H1 (cell line): ENCODE measurements around the gene RPL37A. TPM values are rescaled to one million over a fixed set of nuclear protein-coding genes. Genes with fewer than 3 reads are reported as not detected.

ENCODE experiments used
- CTCF ChIA-PET: fragments of 300-600 bp; sonication (Branson Sonifier 250); formaldehyde crosslinking; loops from one replicate; lab custom pipeline; 2021; ENCODE audit not compliant: partially characterized antibody; lab: Charles Lee
- POLR2A ChIA-PET: fragments of 300-600 bp; sonication (Branson Sonifier 250); formaldehyde crosslinking; loops from one replicate; lab custom pipeline; 2021; ENCODE audit warnings: inconsistent platforms; ENCODE audit not compliant: partially characterized antibody; lab: Charles Lee
- DNase-seq, 2 experiments: peaks; one replicate each; pipeline versions ENCODE4 v3.0.0 to v3.0.0-alpha.2; 2010 to 2022; ENCODE audit warnings: low spot score in 2 of 2, low read depth in 1 of 2, mixed read lengths in 1 of 2
- FAIRE-seq: peaks from 2 replicates; lab custom pipeline; 2011; peaks lifted over from hg19 to GRCh38; lab: Jason Lieb, UNC
- H2AFZ ChIP-seq: 2 replicates; pipeline ENCODE4 v1.8.1; 2012; ENCODE audit warnings: low read length, inconsistent platforms
- H2AK5ac ChIP-seq: 2 replicates; pipeline ENCODE4 v1.6.1; 2013; ENCODE audit warnings: low read depth, low read length
- H2BK120ac ChIP-seq: replicated peaks from 2 replicates; pipeline ENCODE3; 2013; ENCODE audit warnings: low read depth, low read length, inconsistent platforms
- H2BK12ac ChIP-seq: 2 replicates; pipeline ENCODE4 v1.6.1; 2013; ENCODE audit warnings: low read depth, low read length
- H2BK15ac ChIP-seq: 2 replicates; pipeline ENCODE4 v1.6.1; 2013; ENCODE audit warnings: low read length
- H2BK20ac ChIP-seq: 2 replicates; pipeline ENCODE4 v1.6.1; 2013; ENCODE audit warnings: low read length
- H2BK5ac ChIP-seq: 2 replicates; pipeline ENCODE4 v1.6.1; 2013; ENCODE audit warnings: low read depth, low read length
- H3K14ac ChIP-seq: 2 replicates; pipeline ENCODE4 v1.6.1; 2013; ENCODE audit warnings: inconsistent platforms; ENCODE audit not compliant: insufficient read length
- H3K18ac ChIP-seq: 2 replicates; pipeline ENCODE4 v1.6.1; 2013; ENCODE audit warnings: low read length; ENCODE audit errors: extremely low read depth
- H3K23ac ChIP-seq: 2 replicates; pipeline ENCODE4 v1.6.1; 2013; ENCODE audit warnings: inconsistent platforms; ENCODE audit not compliant: insufficient read length
- H3K23me2 ChIP-seq: 2 replicates; pipeline ENCODE4 v1.6.1; 2013; ENCODE audit warnings: low read depth, low read length
- H3K27ac ChIP-seq: 2 replicates; pipeline ENCODE4 v1.6.1; 2011; ENCODE audit warnings: low read depth, low read length, inconsistent platforms
- H3K27me3 ChIP-seq, 4 experiments: replicated peaks in 1 of 4; 1 replicate in 1 of 4; 2 replicates in 3 of 4; pipeline versions ENCODE4 v1.6.1 to v1.8.1; 2011 to 2013; ENCODE audit warnings: low read length in 3 of 4, mild to moderate bottlenecking in 3 of 4, inconsistent platforms in 2 of 4, mixed read lengths in 2 of 4, moderate library complexity in 1 of 4; ENCODE audit not compliant: control insufficient read depth in 3 of 4, insufficient read depth in 3 of 4; ENCODE audit errors: extremely low read depth in 1 of 4
- H3K36me3 ChIP-seq, 4 experiments: 2 replicates each; pipeline versions ENCODE4 v1.6.1 to v1.8.1; 2011 to 2013; ENCODE audit warnings: mild to moderate bottlenecking in 4 of 4, low read length in 3 of 4, moderate library complexity in 2 of 4, control low read depth in 1 of 4, inconsistent platforms in 1 of 4; ENCODE audit not compliant: insufficient read depth in 4 of 4, control insufficient read depth in 2 of 4
- H3K4ac ChIP-seq: replicated peaks from 2 replicates; pipeline ENCODE3; 2013; ENCODE audit warnings: low read length, low read depth, mixed read lengths, inconsistent platforms; ENCODE audit not compliant: insufficient read length
- H3K4me1 ChIP-seq, 4 experiments: replicated peaks in 1 of 4; 1 replicate in 1 of 4; 2 replicates in 3 of 4; pipeline versions ENCODE4 v1.6.1 to v1.8.1; 2011 to 2013; ENCODE audit warnings: low read length in 3 of 4, inconsistent platforms in 2 of 4, mixed read lengths in 1 of 4; ENCODE audit not compliant: insufficient read depth in 4 of 4, control insufficient read depth in 3 of 4
- H3K4me2 ChIP-seq, 2 experiments: 2 replicates each; pipeline versions ENCODE4 v1.6.1 to v1.8.1; 2011 to 2013; ENCODE audit warnings: low read depth in 2 of 2, low read length in 2 of 2, control low read depth in 1 of 2, inconsistent platforms in 1 of 2, mild to moderate bottlenecking in 1 of 2; ENCODE audit not compliant: insufficient read depth in 1 of 2
- H3K4me3 ChIP-seq, 4 experiments: fragments of 200-600, 300-600 bp in 1 of 4; sonication (generic), shearing (Covaris generic), sonication (Bioruptor Twin) in 1 of 4; 2 replicates each; pipeline versions ENCODE4 v1.5.1 to v1.8.1; 2011 to 2016; ENCODE audit warnings: low read length in 4 of 4, low read depth in 3 of 4, control low read depth in 2 of 4, inconsistent platforms in 2 of 4, mild to moderate bottlenecking in 2 of 4, mixed read lengths in 1 of 4, moderate library complexity in 1 of 4; ENCODE audit not compliant: insufficient read depth in 2 of 4; ENCODE audit errors: extremely low read depth in 1 of 4
- H3K56ac ChIP-seq: replicated peaks from 2 replicates; pipeline ENCODE3; 2013; ENCODE audit warnings: low read depth, mild to moderate bottlenecking, mixed read lengths, low read length, inconsistent platforms; ENCODE audit not compliant: insufficient read length
- H3K79me1 ChIP-seq: 2 replicates; pipeline ENCODE4 v1.6.1; 2013; ENCODE audit warnings: low read depth, low read length, control low read depth
- H3K79me2 ChIP-seq, 2 experiments: 2 replicates each; pipeline versions ENCODE4 v1.6.1 to v1.8.1; 2012 to 2013; ENCODE audit warnings: low read length in 2 of 2, mild to moderate bottlenecking in 2 of 2, inconsistent platforms in 1 of 2; ENCODE audit not compliant: insufficient read depth in 2 of 2, control insufficient read depth in 1 of 2
- H3K9ac ChIP-seq, 4 experiments: replicated peaks in 1 of 4; 1 replicate in 1 of 4; 2 replicates in 3 of 4; pipeline versions ENCODE4 v1.6.1 to v1.8.1; 2011 to 2013; ENCODE audit warnings: low read depth in 3 of 4, low read length in 3 of 4, control low read depth in 2 of 4, mild to moderate bottlenecking in 2 of 4, moderate library complexity in 2 of 4, inconsistent platforms in 1 of 4; ENCODE audit errors: extremely low read depth in 1 of 4
- H3K9me3 ChIP-seq, 2 experiments: 2 replicates each; pipeline versions ENCODE4 v1.6.1 to v1.8.1; 2012 to 2013; ENCODE audit warnings: mild to moderate bottlenecking in 2 of 2, moderate library complexity in 2 of 2, control low read depth in 1 of 2, inconsistent platforms in 1 of 2, low read depth in 1 of 2, low read length in 1 of 2, mixed read lengths in 1 of 2; ENCODE audit not compliant: insufficient read depth in 2 of 2
- H4K20me1 ChIP-seq, 2 experiments: replicated peaks in 1 of 2; 2 replicates each; pipeline versions ENCODE3 to v1.8.1; 2011 to 2013; ENCODE audit warnings: inconsistent platforms in 2 of 2, low read length in 2 of 2, mild to moderate bottlenecking in 1 of 2; ENCODE audit not compliant: insufficient read depth in 2 of 2, control insufficient read depth in 1 of 2
- H4K5ac ChIP-seq: 2 replicates; pipeline ENCODE4 v1.6.1; 2013; ENCODE audit warnings: low read length, low read depth, mixed read lengths, inconsistent platforms; ENCODE audit not compliant: insufficient read length
- H4K8ac ChIP-seq: 2 replicates; pipeline ENCODE4 v1.8.0; 2013; ENCODE audit warnings: mild to moderate bottlenecking, moderate library complexity, low read length, inconsistent platforms; ENCODE audit not compliant: insufficient read depth; ENCODE audit errors: extremely low read depth
- H4K91ac ChIP-seq: replicated peaks from 2 replicates; pipeline ENCODE3; 2013; ENCODE audit warnings: low read length, mixed read lengths, inconsistent platforms; ENCODE audit not compliant: insufficient read length
- CEBPB ChIP-seq: IDR thresholded peaks from 2 replicates; pipeline ENCODE4 v1.6.1; 2012; ENCODE audit warnings: low read depth, low read length
- WGBS, 2 experiments: shearing (Covaris generic) in 1 of 2; methylation state at CpG; one replicate each; pipeline versions ENCODE4 v1.1.6 to v1.1.7; 2013 to 2015; ENCODE audit warnings: low lambda C conversion rate in 2 of 2, mixed read lengths in 2 of 2, inconsistent platforms in 1 of 2, low coverage in 1 of 2, missing lambda C conversion rate in 1 of 2; ENCODE audit not compliant: insufficient replicate concordance in 2 of 2, insufficient coverage in 1 of 2, insufficient read length in 1 of 2; ENCODE audit errors: extremely low coverage in 1 of 2, missing lambda C conversion rate in 1 of 2; 5-methylcytosine and 5-hydroxymethylcytosine counted together
- polyA plus RNA-seq, 7 experiments: library from polyadenylated mRNA; depleted of rRNA in 3 of 7; stranded (reverse) in 5 of 7; unstranded in 2 of 7; fragments of >200 nt in 5 of 7; fragments of 200-250 nt in 2 of 7; gene quantifications; 1 replicate in 5 of 7; 2 replicates in 1 of 7; 4 replicates in 1 of 7; pipeline versions ENCODE4 v1.2.1 to v1.2.3, GENCODE V29; 2011 to 2013; ENCODE audit warnings: missing spikeins in 2 of 7, mixed read lengths in 2 of 7
- total RNA-seq: library from RNA; stranded (reverse); fragmentation: NEBNext Ultra II Directional; extraction: Animal tissue kit (Norgen Biotek cat#: 25700); gene quantifications from 2 replicates; pipeline ENCODE4 v1.2.1, GENCODE V29; 2021
- TF ChIP-seq, protein P1 (sequence below): IDR thresholded peaks from 2 replicates; pipeline ENCODE4 v1.6.1; 2012; ENCODE audit warnings: inconsistent platforms

RPL37A gene
- total and polyA plus RNA-seq, 2 of the 8 experiments (the other 6 are each of a cell fraction or from before 2014, with no cell fraction given): 1,737 to 3,180 TPM

DNA sequence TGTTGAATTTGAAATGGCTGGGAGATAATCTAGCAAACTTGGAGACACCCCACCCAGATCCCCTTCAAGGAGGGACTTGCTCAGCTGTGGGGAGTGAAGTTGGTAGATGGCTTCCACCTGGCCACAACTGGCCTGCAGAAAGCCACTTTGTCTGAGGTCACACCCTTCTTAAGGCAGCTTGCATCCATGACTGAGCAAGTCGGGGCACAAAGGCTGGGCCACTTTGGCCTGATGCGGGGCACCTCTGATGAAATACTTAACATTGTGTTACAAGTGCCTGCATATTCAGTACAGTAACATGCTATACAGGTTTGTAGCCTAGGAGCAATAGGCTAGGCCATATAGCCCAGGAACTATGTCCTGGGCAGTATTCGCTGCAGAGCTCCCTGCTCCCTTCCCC, 13.4 kb upstream of the RPL37A start:
- Histone ChIP-seq H3K18ac (no peak overlapping the region), H3K4me1 (no peaks in the 10 kb centered on the region), H3K36me3 (peaks cover 0 to 6% (median 1%) of the 10 kb centered on the region in 4 experiments; a peak in 2 of 8 replicates), H2BK12ac (no peak overlapping the region), H2BK120ac (no peak overlapping the region), H3K79me1 (no peaks in the 10 kb centered on the region), H3K4me3 (no peak overlapping the region), H3K79me2 (no peaks in the 10 kb centered on the region), H2AK5ac (no peak overlapping the region), H2AFZ (no peak overlapping the region), H3K4me2 (no peak overlapping the region), H2BK20ac (no peak overlapping the region), H3K56ac (no peak overlapping the region), H3K9me3 (no peaks in the 10 kb centered on the region), H2BK15ac (no peak overlapping the region), H4K8ac (no peak overlapping the region), H4K91ac (no peak overlapping the region), H3K4ac (no peak overlapping the region), H3K27me3 (no peaks in the 10 kb centered on the region; a peak in 1 of 7 replicates), H4K5ac (no peak overlapping the region), H3K9ac (no peak overlapping the region), H2BK5ac (no peak overlapping the region), H3K23ac (no peak overlapping the region), H3K27ac (no peak overlapping the region), H4K20me1 (no peaks in the 10 kb centered on the region), H3K14ac (no peak overlapping the region), H3K23me2 (no peaks in the 10 kb centered on the region)
- ChIA-PET POLR2A (interaction anchor here (1.4 to 7.0 kb wide), 3 partner anchors 14 to 132 kb away, joined by 3 to 65 read pairs (median 4); partner anchors contain the start of gene RPL37A), CTCF (interaction anchor here (2.3 kb wide), 1 partner anchor 80 kb away, joined by 5 read pairs; no protein-coding TSS in a partner anchor)
- FAIRE-seq (no peak), DNase-seq (no peak)
- WGBS, 2 experiments: 96% methylated on average over 3 of the region's 3 CpGs; no CpG with 5 or more reads in 1 of the 2 experiments
- TF ChIP-seq, protein P1, sequence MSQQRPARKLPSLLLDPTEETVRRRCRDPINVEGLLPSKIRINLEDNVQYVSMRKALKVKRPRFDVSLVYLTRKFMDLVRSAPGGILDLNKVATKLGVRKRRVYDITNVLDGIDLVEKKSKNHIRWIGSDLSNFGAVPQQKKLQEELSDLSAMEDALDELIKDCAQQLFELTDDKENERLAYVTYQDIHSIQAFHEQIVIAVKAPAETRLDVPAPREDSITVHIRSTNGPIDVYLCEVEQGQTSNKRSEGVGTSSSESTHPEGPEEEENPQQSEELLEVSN: no peak
- TF ChIP-seq CEBPB: no peak
